Activated CD8-positive, alpha-beta memory T cell treated with anti-CD3 and anti-CD28 coated beads for 24 hours (primary cell): Measurements from ENCODE around the gene AFF2.

Experiments used
- DNase-seq: peaks from one replicate; pipeline ENCODE4 v3.0.0-alpha.2; 2020

AFF2 gene

DNA sequence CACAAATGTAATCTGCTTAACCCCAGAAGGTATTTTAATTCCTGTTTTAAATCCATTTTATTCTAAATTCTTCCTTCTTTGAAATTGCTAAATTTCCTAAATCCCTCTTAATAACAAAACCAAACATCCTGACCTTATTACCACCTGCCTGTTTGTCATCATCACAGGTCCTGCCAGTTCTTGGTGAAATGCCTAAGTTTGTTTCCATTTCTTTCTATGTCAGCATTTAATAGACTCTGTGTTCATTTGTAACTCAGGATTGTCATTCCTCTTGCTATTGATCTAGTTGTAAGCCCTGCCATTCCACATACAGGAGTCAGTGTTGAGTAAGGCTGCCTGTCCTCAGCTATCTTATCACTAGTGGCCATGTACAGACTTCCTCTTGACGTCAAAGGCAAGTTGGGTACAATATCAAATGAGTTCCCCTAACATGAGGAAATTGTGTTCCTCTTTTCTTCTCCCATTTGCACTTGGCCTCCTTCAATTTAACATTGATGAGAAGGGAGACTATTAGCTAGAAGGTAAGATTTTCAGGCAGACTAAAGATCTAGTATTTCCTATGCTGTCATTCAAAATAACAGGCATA, 440.1 kb downstream of the AFF2 start:
- no peak for DNase-seq

DNA sequence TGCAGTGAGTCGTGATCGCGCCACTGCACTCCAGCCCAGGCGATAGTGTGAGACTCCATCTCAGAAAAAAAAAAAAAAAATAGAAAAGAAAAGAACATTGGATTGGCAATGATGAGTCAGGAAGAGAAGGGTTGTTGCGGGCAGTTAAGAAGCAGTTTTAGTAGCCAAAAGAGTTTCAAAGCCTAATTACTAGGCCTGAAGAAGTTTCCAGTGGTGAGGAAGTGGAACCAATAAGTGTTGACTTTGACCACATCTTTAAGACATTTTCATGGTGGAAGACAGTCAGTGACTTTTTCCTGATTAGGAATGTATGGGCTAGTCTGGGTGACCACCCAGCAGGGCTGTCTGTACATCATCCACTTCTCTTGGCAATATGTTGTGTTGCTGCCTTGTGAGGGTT, 442.3 kb downstream of the AFF2 start:
- DNase-seq: no peak

DNA sequence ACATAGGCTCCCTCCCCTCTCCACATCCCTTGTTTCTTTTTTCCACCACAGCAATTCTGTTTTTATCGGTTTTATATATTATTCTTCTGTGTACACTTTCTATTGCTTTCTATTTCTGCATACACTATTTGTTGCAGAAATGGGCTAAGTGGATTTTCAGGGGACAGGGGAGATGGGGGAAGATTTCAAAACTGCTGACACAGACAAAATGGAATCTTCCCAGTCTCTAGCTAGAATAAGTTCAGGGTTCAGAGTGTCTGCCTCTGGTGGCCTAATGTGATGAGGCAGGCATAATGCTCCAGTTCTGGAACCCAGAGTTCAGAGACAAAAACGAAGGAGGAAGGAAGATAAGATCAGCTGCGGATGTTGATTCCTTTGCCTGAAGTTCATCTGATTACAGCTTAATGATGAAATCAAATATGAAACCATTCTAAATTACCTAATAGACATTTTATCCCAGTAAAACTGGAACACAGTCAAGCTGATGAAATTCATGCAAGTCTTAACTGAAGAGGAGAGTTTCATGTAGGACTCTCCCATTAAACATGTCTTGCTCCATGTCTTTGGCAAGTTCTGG, 447.1 kb downstream of the AFF2 start:
- DNase-seq: no peak

DNA sequence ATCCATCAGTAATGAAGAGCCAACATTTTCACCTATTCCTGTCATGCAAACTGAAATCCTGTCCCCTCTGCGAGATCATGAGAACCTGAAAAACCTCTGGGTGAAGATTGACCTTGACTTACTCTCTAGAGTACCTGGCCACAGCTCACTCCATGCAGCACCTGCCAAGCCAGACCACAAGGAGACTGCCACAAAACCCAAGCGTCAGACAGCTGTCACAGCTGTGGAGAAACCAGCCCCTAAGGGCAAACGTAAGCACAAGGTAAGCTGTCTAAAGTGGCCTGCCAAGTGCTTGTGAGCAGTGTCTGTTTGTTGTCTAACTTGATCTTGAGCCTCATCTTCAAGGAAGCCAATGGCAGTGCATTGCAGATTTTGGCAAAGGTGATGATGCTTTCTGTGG, 455.9 kb downstream of the AFF2 start:
- no peak for DNase-seq

DNA sequence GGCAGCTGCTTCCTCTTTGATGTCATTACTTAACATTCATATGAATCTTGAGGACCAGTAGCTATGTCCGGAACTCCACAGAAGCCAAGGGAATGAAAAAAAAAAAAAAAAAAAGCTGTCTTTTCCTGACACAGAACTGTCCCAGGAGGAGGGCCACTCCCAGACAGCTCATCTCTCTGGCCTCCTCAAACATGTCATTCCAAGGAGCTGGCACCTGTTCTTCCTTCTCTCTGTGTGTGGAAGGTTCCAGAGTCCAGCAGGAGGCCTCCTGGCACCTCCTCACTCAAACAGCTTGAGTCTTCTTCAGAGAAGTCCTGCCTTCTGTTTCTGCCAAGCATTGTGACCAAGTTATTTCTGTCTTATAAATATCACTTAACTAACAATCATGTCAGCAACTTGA, 458.5 kb downstream of the AFF2 start:
- DNase-seq: no peak

DNA sequence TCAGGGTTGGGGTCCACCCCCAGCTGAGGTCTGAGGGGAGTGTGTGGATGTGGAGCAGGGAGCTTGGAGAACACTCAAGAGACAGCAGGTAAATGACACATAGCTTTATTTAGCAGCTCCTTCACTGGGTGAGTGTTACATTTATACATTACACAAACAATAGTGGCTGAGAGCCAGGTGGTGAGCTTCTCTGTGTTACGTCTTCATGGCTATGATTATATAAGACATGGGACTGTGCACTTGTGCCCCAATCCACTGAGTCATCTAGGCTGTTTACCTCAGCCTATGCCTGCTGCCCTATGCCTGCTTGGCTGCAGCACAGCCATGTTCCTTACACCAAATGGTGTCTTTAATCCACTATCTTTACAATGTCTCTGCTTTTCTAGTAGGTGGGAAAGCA, 459.6 kb downstream of the AFF2 start:
- DNase-seq: no peak

DNA sequence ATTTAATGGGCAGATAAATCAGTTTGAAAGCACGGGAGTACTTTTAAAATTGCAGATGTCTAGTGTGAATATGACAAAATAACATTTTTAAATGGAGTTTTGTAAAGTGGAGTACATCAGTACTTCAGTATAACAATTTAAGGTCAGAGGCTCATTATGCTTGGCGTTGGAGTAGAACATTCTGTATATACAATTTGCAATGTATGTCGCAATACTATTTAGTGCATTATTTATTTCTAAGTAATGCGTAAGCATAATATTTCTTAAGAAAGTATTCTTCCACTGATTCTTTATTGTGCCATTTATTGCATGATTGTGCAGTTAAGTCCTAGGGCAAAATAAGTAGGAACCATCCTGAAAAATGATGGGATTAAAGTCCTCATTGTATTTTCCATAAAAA, 461.6 kb downstream of the AFF2 start:
- no peak for DNase-seq

DNA sequence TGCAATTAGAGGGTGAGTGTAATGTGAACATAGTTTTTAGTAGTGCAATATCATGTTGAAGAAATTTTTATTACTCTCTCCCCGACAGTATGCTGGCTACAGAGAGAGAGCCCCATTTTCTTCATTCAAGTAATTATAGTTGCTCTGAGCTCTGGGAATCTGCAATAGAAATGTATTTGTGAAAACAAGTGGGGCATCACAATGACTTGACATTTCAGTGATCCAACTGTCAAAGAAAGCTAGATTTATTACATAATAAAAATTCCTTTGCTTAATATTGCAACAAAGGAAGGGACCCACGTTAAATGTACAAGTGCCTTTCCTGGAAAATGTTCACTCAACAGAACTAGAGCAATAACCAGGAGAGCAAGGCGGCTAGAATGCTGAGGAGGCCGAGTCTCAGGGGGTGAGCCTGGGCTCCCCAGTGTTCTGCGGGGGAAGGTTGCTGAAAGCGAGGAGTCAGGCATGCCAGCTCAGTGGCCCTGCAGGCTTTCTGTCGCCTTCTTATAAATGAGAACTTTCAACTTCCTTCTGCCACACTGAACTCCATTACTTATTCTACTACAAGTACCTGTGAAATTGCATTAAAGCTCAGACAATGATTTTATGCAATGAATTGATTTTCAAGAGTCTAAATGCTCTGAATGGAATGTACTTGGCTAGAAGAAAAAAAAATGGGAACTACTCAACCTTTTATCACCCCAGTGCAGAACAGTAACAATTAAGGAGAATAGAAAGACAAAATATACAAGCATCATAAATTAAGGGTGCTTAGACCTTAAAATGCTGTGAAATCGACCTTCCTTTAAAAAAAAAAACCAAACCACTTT, 476.4 kb downstream of the AFF2 start:
- DNase-seq: no peak

DNA sequence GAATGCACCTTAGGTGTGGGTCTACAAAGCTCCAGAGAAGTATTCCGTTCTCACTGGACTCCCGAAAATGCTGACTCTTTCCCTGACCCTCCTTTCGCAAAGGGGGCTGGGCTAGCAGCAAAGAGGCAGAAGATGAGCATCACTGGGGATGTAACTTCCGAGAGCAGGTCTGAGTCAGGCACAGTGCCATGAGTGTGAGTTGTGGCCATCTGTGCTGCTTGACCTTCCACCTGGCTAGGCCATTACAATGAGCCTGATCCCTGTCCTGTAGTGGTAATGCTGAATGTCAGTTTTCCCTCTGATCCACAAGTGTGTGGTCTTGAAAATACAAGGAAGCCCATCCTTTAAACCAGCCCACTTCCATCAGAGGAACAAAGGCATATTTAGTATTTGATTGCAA, 479.4 kb downstream of the AFF2 start:
- no peak for DNase-seq

DNA sequence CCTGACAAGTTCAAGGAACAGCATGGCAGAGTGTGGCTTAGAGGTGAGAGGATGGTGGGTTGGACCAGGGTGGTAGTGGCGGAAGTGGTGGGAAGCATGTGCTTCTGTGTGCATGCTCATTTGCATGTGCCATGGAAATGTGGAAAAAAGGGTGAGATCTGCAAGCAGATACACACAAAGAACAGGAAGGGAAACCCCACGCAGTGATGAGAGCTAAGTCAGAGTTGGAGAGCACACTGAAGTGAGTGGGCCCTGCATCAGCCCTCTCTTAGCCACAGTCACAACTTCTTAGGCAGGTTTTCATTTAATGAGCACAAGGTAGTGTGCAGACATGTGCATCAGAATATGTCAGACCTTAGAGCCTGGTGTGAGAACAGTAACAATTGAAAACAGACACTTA, 483.8 kb downstream of the AFF2 start:
- DNase-seq: no peak

DNA sequence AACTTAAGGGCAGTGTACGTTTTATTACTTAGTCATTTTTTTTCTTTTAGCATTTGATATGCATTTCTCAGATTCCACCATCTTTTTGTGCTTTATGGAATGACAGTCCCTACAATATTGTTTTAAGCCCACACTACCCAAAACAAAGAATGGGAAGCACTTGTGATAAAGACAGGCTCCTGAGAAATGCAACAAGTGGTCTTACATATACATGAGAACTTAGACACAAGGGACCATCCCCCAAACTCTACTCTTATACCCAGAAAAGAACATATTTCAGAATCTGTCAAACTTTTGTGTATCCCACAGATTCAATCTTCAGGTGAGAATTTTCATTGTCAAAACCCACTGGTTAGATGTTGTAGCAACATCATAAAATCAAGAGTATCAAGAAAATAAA, 491.1 kb downstream of the AFF2 start:
- DNase-seq: no peak

DNA sequence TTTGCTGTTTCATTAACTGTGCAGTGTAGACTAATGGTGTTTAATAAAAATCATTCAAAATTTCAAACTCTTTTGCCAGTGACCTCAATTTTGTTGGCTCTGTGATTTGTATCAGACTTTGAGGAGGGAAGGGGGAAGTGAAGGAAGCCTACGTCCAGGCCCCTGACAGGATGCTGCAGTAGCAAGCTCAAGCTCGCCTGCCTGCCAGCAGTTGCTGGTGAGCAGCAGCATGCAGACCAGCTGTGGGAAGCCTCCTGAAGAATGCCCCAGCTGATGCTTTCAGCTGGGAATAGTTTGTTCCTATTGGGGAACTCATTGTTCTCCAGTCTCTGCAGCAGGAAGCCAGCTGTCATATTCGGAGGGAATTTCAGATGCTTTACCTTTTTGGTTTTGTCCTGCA, 495.2 kb downstream of the AFF2 start:
- no peak for DNase-seq

DNA sequence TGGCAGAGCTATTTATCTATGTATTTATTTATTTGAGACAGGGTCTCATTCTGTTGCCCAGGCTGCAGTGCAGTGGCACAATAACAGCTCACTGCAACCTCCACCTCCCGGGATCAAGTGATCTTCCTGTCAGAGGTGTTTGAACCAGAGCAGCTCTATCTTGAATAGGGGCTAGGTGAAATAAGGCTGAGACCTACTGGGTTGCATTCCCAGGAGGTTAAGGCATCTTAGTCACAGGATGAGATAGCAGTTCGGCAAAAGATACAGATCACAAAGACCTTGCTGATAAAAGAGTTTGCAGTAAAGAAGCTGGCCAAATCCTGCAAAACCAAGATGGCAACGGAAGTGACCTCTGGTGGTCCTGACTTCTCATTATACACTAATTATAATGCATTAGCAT, 501.9 kb downstream of the AFF2 start:
- DNase-seq: no peak

DNA sequence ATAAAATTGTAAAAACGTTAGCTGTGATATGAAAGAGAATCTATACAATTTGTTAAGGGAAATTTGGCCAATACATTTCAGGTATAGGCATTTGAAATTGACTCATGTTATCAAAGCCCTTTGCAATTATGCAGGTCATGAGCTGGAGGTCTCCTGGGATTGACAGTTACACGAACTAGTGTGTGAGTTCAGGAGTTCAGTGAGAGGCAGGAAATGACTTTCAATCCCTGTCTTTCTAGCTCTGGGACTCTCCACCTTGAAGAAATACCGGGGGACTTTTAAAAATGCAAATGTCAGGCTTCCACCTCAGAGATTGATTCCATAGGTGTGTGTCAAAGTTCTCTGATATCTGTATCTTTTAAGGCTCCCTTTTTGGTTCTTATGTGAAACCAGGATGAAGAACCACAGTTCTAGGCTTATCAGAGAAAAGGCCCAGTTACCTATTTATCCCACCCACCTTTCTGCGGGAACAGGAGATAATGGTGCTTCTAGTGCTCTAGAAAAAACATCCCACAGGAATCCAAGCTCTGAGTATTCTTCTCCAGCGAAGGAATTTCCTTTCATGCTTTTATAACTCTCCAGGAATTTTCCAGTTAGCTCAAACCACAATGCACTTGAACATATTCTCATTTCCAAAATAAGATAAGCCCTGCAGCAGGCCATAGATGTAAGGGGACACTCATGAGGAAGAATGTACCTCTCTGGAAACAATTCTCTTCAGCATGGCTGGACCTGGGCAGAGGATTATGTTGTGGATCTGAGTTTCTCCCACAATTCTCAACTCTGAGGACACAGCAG, 503.6 kb downstream of the AFF2 start:
- DNase-seq: no peak

DNA sequence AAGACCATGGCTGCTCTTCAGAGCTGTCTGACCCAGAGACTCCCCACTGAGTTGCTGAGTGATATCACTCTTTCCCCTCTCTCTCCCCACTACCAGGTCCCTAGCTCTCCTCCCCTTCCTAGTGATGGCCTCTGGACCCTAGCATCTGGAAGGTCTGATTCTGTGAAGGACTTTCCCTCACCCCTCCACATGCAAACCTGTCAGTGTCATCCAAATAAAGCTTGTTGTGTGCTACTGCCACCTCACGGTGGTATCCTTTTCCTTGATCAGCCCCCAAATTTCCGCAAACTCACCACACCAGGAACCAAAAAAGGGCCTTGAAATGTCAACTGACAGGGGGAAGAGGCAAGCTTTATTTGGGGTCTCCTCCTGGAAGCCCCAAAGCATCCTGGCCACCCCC, 504.5 kb downstream of the AFF2 start:
- no peak for DNase-seq

DNA sequence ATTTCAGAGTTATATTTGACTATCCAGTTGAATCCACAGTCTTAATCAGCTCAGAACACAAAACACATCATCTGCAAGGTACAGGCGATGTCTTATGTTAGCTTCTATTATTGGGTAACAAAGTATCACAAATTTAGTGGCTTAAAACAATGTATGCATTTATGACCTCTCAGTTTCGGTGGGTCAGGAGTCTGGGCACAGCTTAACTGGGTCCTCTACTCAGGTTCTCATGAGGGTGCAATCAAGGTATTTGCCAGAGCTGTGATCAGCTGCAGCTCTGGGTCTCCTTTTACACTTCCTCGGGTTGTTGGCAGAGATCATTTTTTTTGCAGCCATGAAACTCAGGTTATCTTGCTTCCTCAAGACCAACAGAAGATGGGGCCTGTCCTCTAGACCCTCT, 505.8 kb downstream of the AFF2 start:
- no peak for DNase-seq

DNA sequence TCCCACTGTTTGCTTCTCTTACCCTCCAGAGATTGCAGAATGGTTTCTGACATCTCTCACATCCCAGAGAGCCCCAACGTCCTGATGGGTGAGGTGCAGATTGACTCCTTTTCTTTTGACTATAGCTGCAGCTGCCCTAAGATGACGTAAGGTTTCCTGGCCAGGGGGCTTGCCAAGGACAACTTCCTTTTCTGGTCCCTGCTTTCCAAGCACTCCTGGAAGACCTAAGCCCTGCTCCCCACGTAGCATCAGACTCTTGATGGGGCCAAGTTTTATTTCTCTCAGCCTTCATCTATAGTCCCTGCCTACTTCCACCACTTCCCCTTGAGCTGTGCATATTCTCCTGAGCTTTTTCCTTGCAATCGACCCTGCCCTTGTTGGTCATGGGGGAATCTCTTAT, 507.0 kb downstream of the AFF2 start:
- DNase-seq: no peak

DNA sequence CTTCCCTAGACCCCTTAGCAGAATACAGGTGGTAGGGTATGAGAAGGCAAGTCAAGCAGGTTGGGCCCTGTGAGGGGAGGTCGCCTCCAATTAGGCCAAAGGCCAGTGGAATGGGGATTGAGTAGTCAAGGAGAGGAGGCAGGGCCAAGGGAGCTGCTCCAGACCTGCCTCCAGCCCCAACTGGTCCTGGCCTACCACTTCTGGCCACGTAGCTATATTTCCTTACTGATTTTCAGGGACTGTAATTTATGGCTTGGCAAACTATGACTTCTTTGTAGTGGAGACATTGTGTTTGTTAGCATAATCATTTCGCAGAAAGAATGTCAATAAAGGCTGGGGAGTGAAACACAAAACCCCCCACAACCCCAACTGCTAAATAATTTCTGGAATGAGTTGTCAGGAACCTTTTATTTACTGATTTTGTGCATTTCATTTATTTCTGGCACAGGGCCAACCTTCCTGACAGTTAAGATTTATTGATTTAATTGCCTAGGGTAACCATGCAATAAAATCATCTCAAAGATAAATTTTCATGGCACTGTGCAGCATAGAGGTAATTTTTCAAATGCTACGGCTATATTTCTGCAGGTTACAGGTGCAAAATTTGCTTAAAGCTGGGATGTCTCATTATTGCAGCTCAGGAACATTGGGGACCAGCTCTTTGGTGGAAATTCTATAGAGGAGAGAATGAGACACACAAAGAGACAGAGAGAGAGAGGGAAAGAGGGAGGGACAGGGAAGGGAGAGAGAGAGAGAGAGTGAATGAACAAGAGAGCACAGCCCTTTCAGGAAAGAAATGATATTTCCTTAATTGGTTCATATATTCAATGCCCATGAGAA, 509.8 kb downstream of the AFF2 start:
- DNase-seq: no peak

DNA sequence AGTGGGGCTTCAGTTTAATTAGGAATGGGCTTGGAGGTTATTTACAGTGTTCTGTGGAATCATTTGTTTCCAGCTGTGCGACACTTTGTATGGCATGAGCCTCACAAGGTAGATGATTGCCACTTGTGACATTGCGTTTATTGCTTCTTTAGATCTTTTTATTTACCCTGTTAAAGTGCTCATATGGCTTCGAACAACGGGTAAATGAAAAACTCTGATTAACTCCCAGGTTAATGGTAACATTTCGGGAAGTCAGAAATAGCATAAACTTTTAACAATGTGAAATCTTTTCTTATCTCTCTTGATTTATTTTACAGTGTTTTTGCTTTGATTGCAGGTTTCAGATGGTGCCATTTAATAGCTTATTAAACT, 510.4 kb downstream of the AFF2 start:
- DNase-seq: no peak

DNA sequence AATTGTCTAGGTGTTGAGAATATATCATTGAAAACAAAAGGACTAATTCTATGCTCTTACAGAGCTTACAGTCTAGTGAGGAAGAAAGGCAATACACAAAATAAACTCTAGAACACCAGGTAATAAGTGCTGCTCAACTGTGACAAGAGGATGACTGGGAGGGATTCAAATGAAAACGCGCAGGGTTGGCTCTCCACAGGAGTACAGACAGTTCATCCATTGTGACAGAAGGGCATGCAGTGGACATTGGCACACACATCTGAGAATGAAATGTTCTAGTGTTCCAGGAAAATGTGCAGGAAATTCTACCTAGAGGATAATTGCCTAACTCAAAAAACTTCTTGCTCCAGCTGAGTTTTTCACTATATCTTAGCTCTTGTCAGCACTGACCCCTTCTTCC, 512.7 kb downstream of the AFF2 start:
- no peak for DNase-seq

DNA sequence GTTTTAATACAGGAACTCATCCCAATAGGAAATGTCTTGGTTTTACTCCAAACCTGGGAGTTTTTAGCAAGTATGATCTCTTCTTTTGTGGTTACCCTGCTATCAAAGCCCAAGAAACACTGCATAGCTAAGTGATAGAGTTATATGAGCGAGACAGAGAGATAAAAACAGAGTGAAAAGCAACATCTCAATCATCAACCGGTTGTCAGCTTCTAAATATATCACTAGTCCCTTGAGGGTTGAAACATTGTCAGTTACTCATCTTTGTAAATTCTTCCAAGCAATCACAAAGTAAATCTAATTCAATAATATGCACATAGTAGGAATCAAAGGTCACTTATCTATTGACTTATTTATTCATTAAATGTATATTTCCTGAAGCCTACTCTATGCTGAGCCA, 520.7 kb downstream of the AFF2 start:
- DNase-seq: no peak

DNA sequence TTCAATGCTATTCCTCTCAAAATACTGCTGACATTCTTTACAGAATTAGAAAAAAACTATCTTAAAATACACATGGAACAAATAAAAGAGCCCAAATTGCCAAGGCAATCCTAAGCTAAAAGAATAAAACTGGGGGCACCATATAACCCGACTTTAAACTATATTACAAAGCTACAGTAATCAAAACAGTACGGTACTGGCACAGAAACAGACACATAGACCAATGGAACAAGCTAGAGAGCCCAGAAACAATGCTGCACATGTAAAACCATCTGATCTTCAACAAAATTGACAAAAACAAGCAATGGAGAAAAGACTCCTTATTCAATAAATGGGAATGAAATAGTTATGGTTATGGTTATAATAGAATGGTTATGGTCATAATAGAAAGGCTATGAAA, 522.1 kb downstream of the AFF2 start:
- DNase-seq: no peak

DNA sequence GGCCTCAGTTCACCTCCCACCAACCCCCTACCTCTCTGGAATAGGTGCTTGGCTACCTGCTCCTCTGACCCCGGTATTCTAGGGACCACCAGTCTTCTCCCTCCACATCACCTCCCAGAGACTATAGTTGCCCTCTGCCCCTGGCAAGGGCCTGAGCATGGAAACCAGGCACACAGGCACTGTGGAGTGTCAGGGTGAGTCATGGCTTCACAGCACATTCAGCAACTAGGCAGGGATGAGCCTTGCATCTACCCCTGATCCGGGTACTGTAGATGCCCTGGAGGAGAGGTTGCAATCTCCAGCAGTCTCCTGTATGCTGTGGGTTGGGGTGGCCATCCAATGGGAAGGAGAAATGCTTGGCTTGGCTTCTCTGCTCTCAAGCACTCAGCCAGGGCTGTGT, 532.0 kb downstream of the AFF2 start:
- no peak for DNase-seq
